ENCODE data around the gene ELOVL6. TPM values are rescaled to one million over a fixed set of nuclear protein-coding genes. Genes with fewer than 3 reads are reported as not detected.

Gene ELOVL6
- total RNA-seq, 1 experiment from 2014 or later = 38.7 TPM

- TF ChIP-seq SRF (IDR thresholded peaks at IDR 0.05; ENCODE audit: low read depth) (no peak), YY1 (IDR thresholded peaks at IDR 0.05; ENCODE audit: extremely low read depth, insufficient replicate concordance, low read depth, low read length) (no peak), ZNF274 (IDR thresholded peaks at IDR 0.05; ENCODE audit: low read depth, low read length) (no peak)
These were observed 32.8 kb downstream of the ELOVL6 start (continued) for GRCh38 chr4:110165382-110166286.

GRCh38 chr4:110164856-110165255 is 33.6 kb downstream of the ELOVL6 start:
- Histone ChIP-seq H3K4me1 (ENCODE audit: control insufficient read depth in 1 of 2, insufficient read depth in 2 of 2, low read length in 2 of 2) (peaks cover 35 to 47% of the 10 kb centered on the region in 2 experiments), H3K9me3 (ENCODE audit: control insufficient read depth in 1 of 2, insufficient read depth in 1 of 2, low read depth in 1 of 2, low read length in 2 of 2) (no peaks in the 10 kb centered on the region), H3K27ac (ENCODE audit: low read depth, low read length) (peak overlapping the region; percentile 79; the same call in 1 of the 2 replicates), H4K20me1 (ENCODE audit: insufficient read depth) (no peaks in the 10 kb centered on the region), H3K9me2 (ENCODE audit: insufficient read depth) (no peaks in the 10 kb centered on the region), H3K4me3 (replicated peaks in 1 of 2; ENCODE audit: low read depth in 1 of 2, low read length in 2 of 2) (no peak overlapping the region), H2AFZ (ENCODE audit: low read depth, low read length, poor library complexity, severe bottlenecking) (no peak overlapping the region), H3K27me3 (ENCODE audit: insufficient read depth, low read length) (no peaks in the 10 kb centered on the region), H3K36me3 (ENCODE audit: control insufficient read depth in 1 of 2, insufficient read depth in 2 of 2, low read length in 2 of 2) (no peaks in the 10 kb centered on the region), H3K79me2 (ENCODE audit: insufficient read depth, low read length) (no peaks in the 10 kb centered on the region), H3K9ac (ENCODE audit: low read length) (peak overlapping the region; percentile 31), H3K4me2 (ENCODE audit: low read length) (peak overlapping the region; percentile 57)
- ATAC-seq (no peak), DNase-seq (ENCODE audit: low read depth, low spot score) (no peak)
- TF ChIP-seq CTCF (IDR thresholded peaks at IDR 0.05 in 2 of 3, conservative IDR thresholded peaks at IDR 0.05 in 1 of 3; ENCODE audit: borderline replicate concordance in 1 of 3, insufficient read depth in 1 of 3, low read depth in 2 of 3, low read length in 2 of 3) (no peak), EGR1 (IDR thresholded peaks at IDR 0.05; ENCODE audit: low read depth) (no peak), POLR2AphosphoS5 (IDR thresholded peaks at IDR 0.05; ENCODE audit: low read depth, low read length) (no peak), SIN3A (IDR thresholded peaks at IDR 0.05; ENCODE audit: low read depth) (no peak), ATF3 (IDR thresholded peaks at IDR 0.05) (no peak), YY1 (IDR thresholded peaks at IDR 0.05; ENCODE audit: extremely low read depth, insufficient replicate concordance, low read depth, low read length) (no peak), RAD21 (IDR thresholded peaks at IDR 0.05; ENCODE audit: low read depth) (no peak)
- ChIA-PET RAD21 (ENCODE audit: low non-redundant PET in 1 of 2, low total read pairs in 2 of 2, uncharacterized antibody in 2 of 2, unreplicated experiment in 2 of 2) (no interaction called here), CTCF (no interaction called here), POLR2A (interaction anchor here (1.1 to 2.7 kb wide), 5 partner anchors 13 to 117 kb away, joined by 3 to 13 read pairs (median 3); partner anchors contain the start of gene ELOVL6)
- BruUV-seq (replicated peaks) = TSS peak; percentile 70
- intact Hi-C loops (cut with micrococcal nuclease) = loop anchor here (5.0 kb wide), 2 partner anchors 32 to 78 kb away; partner anchors contain the start of gene ELOVL6
